ENCODE results near the gene TTC23.

Gene TTC23

DNA sequence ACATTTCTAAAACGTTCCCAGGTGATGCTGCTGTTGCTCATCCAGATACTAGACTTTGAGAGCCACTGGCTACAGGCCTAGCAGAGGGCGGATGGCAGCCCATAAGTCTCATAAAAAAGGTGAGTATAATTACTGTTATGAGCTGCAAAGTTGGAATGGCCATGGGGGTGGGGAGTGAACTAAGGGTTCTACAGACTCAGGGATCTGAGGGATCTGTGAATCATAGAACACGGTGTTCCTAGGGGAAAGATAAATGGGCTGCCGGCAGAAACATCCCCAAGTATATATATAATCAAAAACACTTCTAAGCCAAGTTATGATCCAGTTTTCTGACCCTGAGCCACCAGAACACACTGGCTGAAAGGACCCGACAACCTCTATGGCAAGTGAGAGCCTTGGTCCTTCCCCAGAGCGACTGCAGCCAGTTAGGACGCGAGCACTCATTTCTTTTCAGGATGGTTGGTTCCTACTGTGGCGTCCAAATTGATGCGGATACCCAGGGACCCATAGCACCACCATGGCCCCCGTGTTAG, 152.4 kb downstream of the TTC23 start:
- TF ChIP-seq, protein P1, sequence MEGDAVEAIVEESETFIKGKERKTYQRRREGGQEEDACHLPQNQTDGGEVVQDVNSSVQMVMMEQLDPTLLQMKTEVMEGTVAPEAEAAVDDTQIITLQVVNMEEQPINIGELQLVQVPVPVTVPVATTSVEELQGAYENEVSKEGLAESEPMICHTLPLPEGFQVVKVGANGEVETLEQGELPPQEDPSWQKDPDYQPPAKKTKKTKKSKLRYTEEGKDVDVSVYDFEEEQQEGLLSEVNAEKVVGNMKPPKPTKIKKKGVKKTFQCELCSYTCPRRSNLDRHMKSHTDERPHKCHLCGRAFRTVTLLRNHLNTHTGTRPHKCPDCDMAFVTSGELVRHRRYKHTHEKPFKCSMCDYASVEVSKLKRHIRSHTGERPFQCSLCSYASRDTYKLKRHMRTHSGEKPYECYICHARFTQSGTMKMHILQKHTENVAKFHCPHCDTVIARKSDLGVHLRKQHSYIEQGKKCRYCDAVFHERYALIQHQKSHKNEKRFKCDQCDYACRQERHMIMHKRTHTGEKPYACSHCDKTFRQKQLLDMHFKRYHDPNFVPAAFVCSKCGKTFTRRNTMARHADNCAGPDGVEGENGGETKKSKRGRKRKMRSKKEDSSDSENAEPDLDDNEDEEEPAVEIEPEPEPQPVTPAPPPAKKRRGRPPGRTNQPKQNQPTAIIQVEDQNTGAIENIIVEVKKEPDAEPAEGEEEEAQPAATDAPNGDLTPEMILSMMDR (IDR thresholded peaks at IDR 0.05; ENCODE audit: extremely low read depth, insufficient read depth, missing control alignments): no peak
- no peak for DNase-seq (ENCODE audit: low spot score)
- in situ Hi-C loops (cut with MboI; ENCODE audit: low pct_unique_long_range_greater_than_20kb, low sequenced_read_pairs, unreplicated experiment): no loop called here

DNA sequence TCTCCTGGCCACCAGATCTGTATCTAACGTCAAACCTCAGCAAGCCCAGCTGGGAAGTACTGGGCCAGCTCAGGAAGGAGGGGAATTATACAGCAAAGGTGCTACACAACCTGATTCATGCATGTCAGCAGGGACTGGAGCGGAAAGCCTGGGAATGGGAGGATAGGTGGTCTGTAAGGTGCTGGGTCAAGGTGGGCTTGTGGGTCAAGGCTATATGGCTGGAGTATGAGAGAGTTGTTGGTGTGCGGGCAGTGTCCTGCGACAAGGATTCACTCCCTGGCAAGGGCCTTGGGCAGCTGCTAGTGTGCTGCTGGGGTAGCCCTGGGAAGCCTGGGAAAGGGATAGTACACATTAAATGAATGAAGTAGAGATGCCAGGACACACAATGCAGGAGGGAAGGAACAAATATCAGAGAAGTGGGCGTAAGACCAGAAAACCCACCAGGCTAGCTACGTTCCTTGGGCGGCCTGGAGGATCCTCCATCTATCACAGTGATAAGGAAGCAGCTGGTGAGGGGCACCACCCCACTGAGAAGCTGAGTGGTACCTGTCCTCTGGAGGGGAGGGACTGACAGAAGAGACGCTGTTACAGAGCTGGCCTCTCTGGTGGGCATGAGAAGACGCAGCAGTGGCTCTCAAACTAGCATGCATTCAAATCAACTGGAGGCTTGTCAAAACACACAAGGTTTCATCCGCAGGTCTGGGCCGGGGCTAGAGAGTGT, 153.0 kb downstream of the TTC23 start:
- in situ Hi-C loops (cut with MboI; ENCODE audit: low pct_unique_long_range_greater_than_20kb, low sequenced_read_pairs, unreplicated experiment): no loop called here
- no peak for DNase-seq (ENCODE audit: low spot score)
- TF ChIP-seq, protein P1 (IDR thresholded peaks at IDR 0.05; ENCODE audit: extremely low read depth, insufficient read depth, missing control alignments): no peak

DNA sequence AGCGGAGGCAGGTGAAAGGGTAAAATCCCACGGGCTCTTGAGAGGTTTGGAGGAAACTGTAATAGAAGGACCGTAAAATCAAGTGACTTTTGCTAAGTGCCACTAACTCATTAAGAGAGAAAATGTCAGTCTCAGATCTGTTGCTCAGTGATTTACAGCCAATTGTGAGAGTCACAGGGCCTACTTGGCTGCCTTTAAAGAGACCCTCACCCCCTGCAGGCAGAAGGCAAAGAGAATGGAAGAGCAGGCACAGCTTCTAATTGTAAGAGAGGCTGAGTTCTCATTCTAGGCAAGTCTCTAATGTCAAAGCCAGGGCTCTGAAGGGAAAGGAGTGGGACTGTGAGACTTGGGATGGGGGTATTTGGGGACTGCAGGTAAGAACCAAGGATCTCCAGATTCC, 153.8 kb downstream of the TTC23 start:
- TF ChIP-seq, protein P1 (IDR thresholded peaks at IDR 0.05; ENCODE audit: extremely low read depth, insufficient read depth, missing control alignments): no peak
- in situ Hi-C loops (cut with MboI; ENCODE audit: low pct_unique_long_range_greater_than_20kb, low sequenced_read_pairs, unreplicated experiment): no loop called here
- no peak for DNase-seq (ENCODE audit: low spot score)

DNA sequence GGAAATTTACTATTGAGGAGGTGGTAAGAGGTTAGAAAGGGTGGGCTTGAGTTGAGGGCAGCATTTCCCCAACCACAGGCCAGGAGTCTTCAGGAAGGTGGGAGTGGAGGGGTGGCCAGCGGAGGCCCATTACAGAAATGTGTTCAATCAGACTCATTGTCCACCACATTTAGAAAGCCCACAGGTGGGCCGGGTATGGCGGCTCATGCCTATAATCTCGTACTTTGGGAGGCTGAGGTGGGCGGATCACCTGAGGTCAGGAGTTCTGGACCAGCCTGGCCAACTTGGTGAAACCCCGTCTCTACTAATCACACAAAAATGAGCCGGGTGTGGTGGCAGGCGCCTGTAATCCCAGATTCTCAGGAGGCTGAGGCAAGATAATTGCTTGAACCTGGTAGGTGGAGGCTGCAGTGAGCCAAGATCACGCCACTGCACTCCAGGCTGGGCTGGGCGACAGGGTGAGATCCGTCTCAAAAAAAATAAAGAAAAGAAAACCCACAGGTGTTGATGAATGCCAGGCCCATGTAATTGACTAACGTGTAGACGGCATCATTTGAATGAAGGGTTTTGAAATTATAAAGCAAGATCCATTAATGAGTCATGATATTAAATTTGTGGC, 156.7 kb downstream of the TTC23 start:
- TF ChIP-seq, protein P1 (IDR thresholded peaks at IDR 0.05; ENCODE audit: extremely low read depth, insufficient read depth, missing control alignments): no peak

DNA sequence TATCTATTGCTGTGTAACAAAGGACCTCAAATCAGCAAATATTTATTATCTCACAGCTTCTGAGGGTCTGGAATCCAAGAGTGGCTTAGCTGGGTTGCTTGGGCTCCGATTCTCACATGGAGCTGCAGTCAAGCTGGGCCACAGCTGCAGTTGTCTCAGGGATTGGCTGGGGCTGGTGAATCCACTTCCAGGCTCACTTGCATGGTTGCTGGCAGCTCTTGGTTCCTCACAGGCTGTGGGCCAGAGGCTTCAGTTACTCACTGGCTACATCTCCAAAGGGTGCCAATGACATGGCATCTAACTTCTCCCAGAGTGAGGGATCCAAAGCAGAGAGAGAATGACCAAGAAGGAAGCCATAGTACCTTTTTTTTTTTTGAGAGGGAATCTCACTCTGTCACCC, 158.4 kb downstream of the TTC23 start:
- TF ChIP-seq, protein P1 (IDR thresholded peaks at IDR 0.05; ENCODE audit: extremely low read depth, insufficient read depth, missing control alignments): no peak
- no peak for DNase-seq (ENCODE audit: low spot score)
- in situ Hi-C loops (cut with MboI; ENCODE audit: low pct_unique_long_range_greater_than_20kb, low sequenced_read_pairs, unreplicated experiment): no loop called here

More for the DNA sequence above, 156.7 kb downstream of the TTC23 start:
- in situ Hi-C loops (cut with MboI; ENCODE audit: low pct_unique_long_range_greater_than_20kb, low sequenced_read_pairs, unreplicated experiment): no loop called here
- no peak for DNase-seq (ENCODE audit: low spot score)

DNA sequence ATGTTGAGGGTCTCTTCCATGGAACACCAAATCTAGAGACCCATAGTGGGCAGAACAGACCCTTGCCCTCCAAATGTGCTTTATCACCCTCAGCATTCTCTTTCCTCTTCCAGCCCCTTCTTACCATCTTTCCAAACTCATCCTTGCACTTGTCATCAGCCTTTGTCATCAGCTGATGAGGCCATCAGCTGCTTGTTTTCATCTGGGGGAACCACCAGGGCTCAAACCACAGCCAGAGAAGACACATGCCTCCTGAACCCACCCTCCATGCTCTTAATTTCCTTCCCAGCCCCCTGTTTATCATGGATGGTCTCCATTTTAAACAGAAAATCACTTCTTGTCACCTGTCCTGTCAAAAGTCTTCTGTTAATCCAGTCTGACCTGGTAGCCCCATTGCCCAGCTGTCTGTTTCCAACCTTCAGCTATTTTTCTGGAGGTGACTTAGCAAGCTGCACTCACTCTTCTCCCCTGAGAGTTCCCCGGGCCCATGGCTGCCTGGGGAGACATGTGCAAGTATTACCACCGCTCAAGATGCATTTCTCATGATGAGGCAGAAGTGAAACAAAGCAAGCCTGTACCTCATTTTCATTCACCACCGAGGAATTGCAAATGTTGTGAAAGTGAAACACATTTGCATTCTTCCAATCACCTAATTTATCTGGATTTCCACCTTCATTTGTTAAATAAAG, 159.2 kb downstream of the TTC23 start:
- in situ Hi-C loops (cut with MboI; ENCODE audit: low pct_unique_long_range_greater_than_20kb, low sequenced_read_pairs, unreplicated experiment): no loop called here
- TF ChIP-seq, protein P1 (IDR thresholded peaks at IDR 0.05; ENCODE audit: extremely low read depth, insufficient read depth, missing control alignments): no peak
- peak; percentile 81 for DNase-seq (ENCODE audit: low spot score)

All from GM13977 (cell line).